ENCODE measurements around the gene SLC18A2.
"Not testable (repeated sequence)": the region's sequence is repeated elsewhere in the genome, so short reads cannot be mapped to it uniquely, and the experiment has no call there.

Gene SLC18A2

GRCh38 chr10:117274509-117274908 is 33.6 kb downstream of the SLC18A2 start:
- Histone ChIP-seq H3K9ac (ENCODE audit: low read depth in 1 of 2, low read length in 2 of 2) (no peak overlapping the region), H3K36me3 (ENCODE audit: control insufficient read depth in 2 of 2, insufficient read depth in 2 of 2, low read length in 2 of 2) (no peaks in the 10 kb centered on the region), H3K27ac (ENCODE audit: low read depth in 2 of 2, low read length in 2 of 2) (no peak overlapping the region), H3K9me3 (ENCODE audit: control insufficient read depth in 2 of 2, low read length in 2 of 2) (no peaks in the 10 kb centered on the region), H3K4me1 (ENCODE audit: control insufficient read depth in 2 of 2, insufficient read depth in 2 of 2, low read length in 2 of 2) (no peaks in the 10 kb centered on the region), H3K4me3 (ENCODE audit: low read length in 2 of 2) (no peak overlapping the region), H3K27me3 (ENCODE audit: control insufficient read depth in 2 of 2, insufficient read depth in 2 of 2, low read length in 2 of 2) (no peaks in the 10 kb centered on the region)

- H3K9ac ChIP-seq (ENCODE audit: low read depth in 1 of 2, low read length in 2 of 2): no peak overlapping the region
- H3K27ac ChIP-seq (ENCODE audit: low read depth in 2 of 2, low read length in 2 of 2): no peak overlapping the region
- no peaks in the 10 kb centered on the region for H3K36me3 ChIP-seq (ENCODE audit: control insufficient read depth in 2 of 2, insufficient read depth in 2 of 2, low read length in 2 of 2)
- H3K9me3 ChIP-seq (ENCODE audit: control insufficient read depth in 2 of 2, low read length in 2 of 2): no peaks in the 10 kb centered on the region
- no peaks in the 10 kb centered on the region for H3K27me3 ChIP-seq (ENCODE audit: control insufficient read depth in 2 of 2, insufficient read depth in 2 of 2, low read length in 2 of 2)
- no peak overlapping the region for H3K4me3 ChIP-seq (ENCODE audit: low read length in 2 of 2)
- no peaks in the 10 kb centered on the region for H3K4me1 ChIP-seq (ENCODE audit: control insufficient read depth in 2 of 2, insufficient read depth in 2 of 2, low read length in 2 of 2)
Observed at GRCh38 chr10:117275121-117275520, 34.2 kb downstream of the SLC18A2 start.

DNA sequence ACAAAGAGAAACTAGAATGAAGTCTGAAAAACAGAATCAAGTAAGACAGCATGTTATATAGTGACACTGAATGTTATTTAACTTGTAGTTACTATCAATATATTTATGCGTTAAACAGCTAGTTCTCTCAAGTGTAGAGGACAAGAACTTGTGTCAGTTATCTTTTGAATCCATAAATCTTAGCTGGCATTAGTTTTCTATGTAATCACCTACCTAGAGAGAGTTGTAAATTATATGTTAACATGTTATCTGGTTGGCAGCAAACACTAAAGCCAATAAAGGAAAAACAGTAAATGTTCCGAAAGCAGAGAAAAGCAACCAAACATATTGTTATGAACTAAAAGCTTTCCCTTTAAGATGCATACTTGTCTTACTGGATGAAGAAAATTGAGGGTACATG is 36.8 kb downstream of the SLC18A2 start:
- H3K9ac ChIP-seq (ENCODE audit: low read depth in 1 of 2, low read length in 2 of 2): no peak overlapping the region
- H3K36me3 ChIP-seq (ENCODE audit: control insufficient read depth in 2 of 2, insufficient read depth in 2 of 2, low read length in 2 of 2): no peaks in the 10 kb centered on the region
- H3K4me1 ChIP-seq (ENCODE audit: control insufficient read depth in 2 of 2, insufficient read depth in 2 of 2, low read length in 2 of 2): no peaks in the 10 kb centered on the region
- no peak overlapping the region for H3K4me3 ChIP-seq (ENCODE audit: low read length in 2 of 2)
- H3K9me3 ChIP-seq (ENCODE audit: control insufficient read depth in 2 of 2, low read length in 2 of 2): no peaks in the 10 kb centered on the region
- H3K27ac ChIP-seq (ENCODE audit: low read depth in 2 of 2, low read length in 2 of 2): no peak overlapping the region
- H3K27me3 ChIP-seq (ENCODE audit: control insufficient read depth in 2 of 2, insufficient read depth in 2 of 2, low read length in 2 of 2): no peaks in the 10 kb centered on the region

GRCh38 chr10:117284716-117285494 is 44.0 kb downstream of the SLC18A2 start:
- Histone ChIP-seq H3K27ac (ENCODE audit: low read depth in 2 of 2, low read length in 2 of 2) (no peak overlapping the region), H3K4me3 (ENCODE audit: low read length in 2 of 2) (no peak overlapping the region), H3K27me3 (ENCODE audit: control insufficient read depth in 2 of 2, insufficient read depth in 2 of 2, low read length in 2 of 2) (no peaks in the 10 kb centered on the region), H3K4me1 (ENCODE audit: control insufficient read depth in 2 of 2, insufficient read depth in 2 of 2, low read length in 2 of 2) (no peaks in the 10 kb centered on the region), H3K9ac (ENCODE audit: low read depth in 1 of 2, low read length in 2 of 2) (no peak overlapping the region), H3K36me3 (ENCODE audit: control insufficient read depth in 2 of 2, insufficient read depth in 2 of 2, low read length in 2 of 2) (peaks cover 31 to 43% of the 10 kb centered on the region in 2 donors), H3K9me3 (ENCODE audit: control insufficient read depth in 2 of 2, low read length in 2 of 2) (no peaks in the 10 kb centered on the region)

- H3K4me3 ChIP-seq (ENCODE audit: low read length in 2 of 2); H3K9me3 ChIP-seq (ENCODE audit: control insufficient read depth in 2 of 2, low read length in 2 of 2); H3K9ac ChIP-seq (ENCODE audit: low read depth in 1 of 2, low read length in 2 of 2): not testable (repeated sequence)
Observed at GRCh38 chr10:117290872-117291271, 50.0 kb downstream of the SLC18A2 start.

DNA sequence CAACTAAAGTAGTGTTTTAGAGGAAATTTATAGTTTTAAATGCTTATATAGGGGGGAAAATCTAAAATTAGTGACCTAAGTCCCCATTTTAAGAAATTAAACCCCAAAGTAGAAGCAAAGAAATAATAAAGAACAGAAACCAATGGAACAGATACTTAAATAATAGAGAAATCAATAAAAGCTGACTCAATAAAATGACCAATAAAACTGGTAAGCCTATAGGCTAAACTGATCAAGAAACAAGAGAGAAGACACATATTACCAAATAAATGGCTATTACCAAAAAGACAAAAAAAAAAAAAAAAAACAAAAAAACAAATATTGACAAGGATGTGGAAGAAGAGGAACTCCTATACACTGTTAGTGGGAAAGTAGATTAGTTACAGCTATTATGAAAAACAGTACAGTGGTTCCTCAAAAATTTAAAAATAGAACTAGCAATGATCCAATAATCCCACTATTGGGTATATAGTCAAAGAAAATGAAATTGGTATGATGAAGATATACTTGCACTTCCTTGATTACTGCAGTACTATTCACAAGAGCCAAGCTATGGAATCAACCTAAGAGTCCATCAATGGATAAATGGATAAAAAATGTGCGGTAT is 53.2 kb downstream of the SLC18A2 start:
- peaks cover 5 to 6% of the 10 kb centered on the region in 2 donors for H3K36me3 ChIP-seq (ENCODE audit: control insufficient read depth in 2 of 2, insufficient read depth in 2 of 2, low read length in 2 of 2)
- H3K9ac ChIP-seq (ENCODE audit: low read depth in 1 of 2, low read length in 2 of 2): no peak overlapping the region
- no peak overlapping the region for H3K4me3 ChIP-seq (ENCODE audit: low read length in 2 of 2)
- H3K27ac ChIP-seq (ENCODE audit: low read depth in 2 of 2, low read length in 2 of 2): no peak overlapping the region
- H3K9me3 ChIP-seq (ENCODE audit: control insufficient read depth in 2 of 2, low read length in 2 of 2): no peaks in the 10 kb centered on the region
- no peaks in the 10 kb centered on the region for H3K27me3 ChIP-seq (ENCODE audit: control insufficient read depth in 2 of 2, insufficient read depth in 2 of 2, low read length in 2 of 2)
- H3K4me1 ChIP-seq (ENCODE audit: control insufficient read depth in 2 of 2, insufficient read depth in 2 of 2, low read length in 2 of 2): no peaks in the 10 kb centered on the region

More at GRCh38 chr10:117290872-117291271, 50.0 kb downstream of the SLC18A2 start:
- peaks cover 8 to 19% of the 10 kb centered on the region in 2 donors for H3K36me3 ChIP-seq (ENCODE audit: control insufficient read depth in 2 of 2, insufficient read depth in 2 of 2, low read length in 2 of 2)
- not testable (repeated sequence) for H3K4me1 ChIP-seq (ENCODE audit: control insufficient read depth in 2 of 2, insufficient read depth in 2 of 2, low read length in 2 of 2); H3K27ac ChIP-seq (ENCODE audit: low read depth in 2 of 2, low read length in 2 of 2); H3K27me3 ChIP-seq (ENCODE audit: control insufficient read depth in 2 of 2, insufficient read depth in 2 of 2, low read length in 2 of 2)

DNA sequence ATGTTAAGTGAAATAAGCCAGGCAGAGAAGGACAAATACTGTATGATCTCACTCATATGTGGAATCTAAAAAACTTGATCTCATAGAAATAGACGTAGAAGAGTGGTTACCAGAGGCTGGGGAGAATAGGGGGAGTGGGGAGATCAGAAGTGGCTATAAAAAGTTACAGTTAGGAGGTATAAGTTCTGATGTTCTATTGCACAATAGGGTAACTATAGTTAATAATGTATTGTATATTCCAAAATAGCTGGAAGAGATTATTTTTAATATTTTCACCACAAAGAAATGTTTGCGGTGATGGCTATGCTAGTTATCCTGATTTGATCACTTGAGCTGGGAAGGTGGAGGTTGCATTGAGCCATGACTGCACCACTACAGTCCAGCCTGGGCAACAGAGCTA is 53.8 kb downstream of the SLC18A2 start:
- Histone ChIP-seq H3K36me3 (ENCODE audit: control insufficient read depth in 2 of 2, insufficient read depth in 2 of 2, low read length in 2 of 2) (peaks cover 0 to under 1% of the 10 kb centered on the region in 2 donors), H3K9me3 (ENCODE audit: control insufficient read depth in 2 of 2, low read length in 2 of 2) (no peaks in the 10 kb centered on the region), H3K9ac (ENCODE audit: low read depth in 1 of 2, low read length in 2 of 2) (no peak overlapping the region), H3K4me3 (ENCODE audit: low read length in 2 of 2) (no peak overlapping the region), H3K4me1 (ENCODE audit: control insufficient read depth in 2 of 2, insufficient read depth in 2 of 2, low read length in 2 of 2) (no peaks in the 10 kb centered on the region), H3K27me3 (ENCODE audit: control insufficient read depth in 2 of 2, insufficient read depth in 2 of 2, low read length in 2 of 2) (no peaks in the 10 kb centered on the region), H3K27ac (ENCODE audit: low read depth in 2 of 2, low read length in 2 of 2) (no peak overlapping the region)

- no peaks in the 10 kb centered on the region for H3K4me1 ChIP-seq (ENCODE audit: control insufficient read depth in 2 of 2, insufficient read depth in 2 of 2, low read length in 2 of 2)
- no peaks in the 10 kb centered on the region for H3K27me3 ChIP-seq (ENCODE audit: control insufficient read depth in 2 of 2, insufficient read depth in 2 of 2, low read length in 2 of 2)
- H3K27ac ChIP-seq (ENCODE audit: low read depth in 2 of 2, low read length in 2 of 2): no peak overlapping the region
- H3K4me3 ChIP-seq (ENCODE audit: low read length in 2 of 2): no peak overlapping the region
- no peaks in the 10 kb centered on the region for H3K36me3 ChIP-seq (ENCODE audit: control insufficient read depth in 2 of 2, insufficient read depth in 2 of 2, low read length in 2 of 2)
- H3K9ac ChIP-seq (ENCODE audit: low read depth in 1 of 2, low read length in 2 of 2): no peak overlapping the region
- no peaks in the 10 kb centered on the region for H3K9me3 ChIP-seq (ENCODE audit: control insufficient read depth in 2 of 2, low read length in 2 of 2)
Observed at GRCh38 chr10:117298219-117298618, 57.3 kb downstream of the SLC18A2 start.

DNA sequence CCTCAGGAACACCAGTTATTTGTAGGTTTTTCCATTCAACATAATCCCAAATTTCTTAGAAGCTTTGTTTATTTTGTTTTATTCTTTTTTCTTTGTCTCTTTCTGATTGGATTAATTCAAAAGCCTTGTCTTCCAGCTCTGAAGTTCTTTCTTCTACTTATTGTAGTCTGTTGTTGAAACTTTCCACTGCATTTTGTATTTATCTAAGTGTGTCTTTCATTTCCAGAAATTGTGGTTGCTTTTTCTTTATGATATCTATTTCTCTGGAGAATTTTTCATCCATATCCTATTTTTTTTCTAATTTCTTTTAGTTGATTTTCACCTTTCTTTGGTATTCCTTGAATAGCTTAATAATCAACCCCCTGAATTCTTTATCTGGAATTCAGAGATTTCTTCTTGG is 58.5 kb downstream of the SLC18A2 start:
- no peak overlapping the region for H3K9ac ChIP-seq (ENCODE audit: low read depth in 1 of 2, low read length in 2 of 2)
- H3K9me3 ChIP-seq (ENCODE audit: control insufficient read depth in 2 of 2, low read length in 2 of 2): no peaks in the 10 kb centered on the region
- no peaks in the 10 kb centered on the region for H3K4me1 ChIP-seq (ENCODE audit: control insufficient read depth in 2 of 2, insufficient read depth in 2 of 2, low read length in 2 of 2)
- H3K36me3 ChIP-seq (ENCODE audit: control insufficient read depth in 2 of 2, insufficient read depth in 2 of 2, low read length in 2 of 2): no peaks in the 10 kb centered on the region
- no peak overlapping the region for H3K27ac ChIP-seq (ENCODE audit: low read depth in 2 of 2, low read length in 2 of 2)
- H3K4me3 ChIP-seq (ENCODE audit: low read length in 2 of 2): no peak overlapping the region
- no peaks in the 10 kb centered on the region for H3K27me3 ChIP-seq (ENCODE audit: control insufficient read depth in 2 of 2, insufficient read depth in 2 of 2, low read length in 2 of 2)

DNA sequence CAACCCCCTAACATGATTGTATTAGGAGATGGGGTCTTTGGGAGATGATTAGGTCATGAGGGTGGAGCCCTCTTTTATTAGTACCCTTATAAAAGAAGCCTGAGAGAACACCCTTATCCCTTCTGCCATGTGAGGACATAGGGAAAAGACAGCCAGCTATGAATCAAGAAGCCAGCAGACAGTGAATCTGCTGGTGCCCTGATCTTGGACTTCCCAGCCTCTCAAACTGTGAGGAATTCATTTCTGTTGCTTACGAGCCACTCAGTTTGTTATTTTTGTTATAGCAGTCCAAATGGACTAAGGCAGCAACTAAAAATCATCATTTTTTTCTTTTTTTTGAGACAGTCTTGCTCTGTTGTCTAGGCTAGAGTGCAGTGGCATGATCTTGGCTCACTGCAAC is 59.8 kb downstream of the SLC18A2 start:
- no peak overlapping the region for H3K27ac ChIP-seq (ENCODE audit: low read depth in 2 of 2, low read length in 2 of 2)
- no peaks in the 10 kb centered on the region for H3K4me1 ChIP-seq (ENCODE audit: control insufficient read depth in 2 of 2, insufficient read depth in 2 of 2, low read length in 2 of 2)
- H3K36me3 ChIP-seq (ENCODE audit: control insufficient read depth in 2 of 2, insufficient read depth in 2 of 2, low read length in 2 of 2): no peaks in the 10 kb centered on the region
- no peak overlapping the region for H3K4me3 ChIP-seq (ENCODE audit: low read length in 2 of 2)
- H3K9ac ChIP-seq (ENCODE audit: low read depth in 1 of 2, low read length in 2 of 2): no peak overlapping the region
- no peaks in the 10 kb centered on the region for H3K9me3 ChIP-seq (ENCODE audit: control insufficient read depth in 2 of 2, low read length in 2 of 2)
- H3K27me3 ChIP-seq (ENCODE audit: control insufficient read depth in 2 of 2, insufficient read depth in 2 of 2, low read length in 2 of 2): no peaks in the 10 kb centered on the region

Data from mucosa of rectum (tissue), 2 donors.